OCI-LY7 (cell line): ENCODE data around the gene TRANK1. TPM values are rescaled to one million over a fixed set of nuclear protein-coding genes. Genes with fewer than 3 reads are reported as not detected.

Experiments
- BruUV-seq: library from RNA; stranded (reverse); fragments of 400-500 nt; replicated peaks from 2 replicates; lab custom pipeline; 2021; lab: Mats Ljungman, UMichigan
- CTCF ChIA-PET: fragments of 300-600 bp; sonication (Branson Sonifier 250); formaldehyde crosslinking; loops from one replicate; lab custom pipeline; 2022; ENCODE audit warnings: antibody characterized with exemption; ENCODE audit not compliant: unreplicated experiment; lab: Charles Lee
- POLR2A ChIA-PET: fragments of 300-600 bp; sonication (Branson Sonifier 250); formaldehyde crosslinking; loops from one replicate; lab custom pipeline; 2022; ENCODE audit warnings: antibody characterized with exemption; lab: Charles Lee
- DNase-seq: peaks from one replicate; pipeline ENCODE4 v3.0.0-alpha.2; 2015; ENCODE audit warnings: low spot score
- H2AFZ ChIP-seq: fragments of 200-600 bp; sonication (generic), shearing (Covaris generic); 2 replicates; pipeline ENCODE4 v1.6.1; 2014; ENCODE audit warnings: mild to moderate bottlenecking, antibody characterized with exemption, low read length, moderate library complexity
- H3K27ac ChIP-seq: fragments of 200-600 bp; sonication (generic); 2 replicates; pipeline ENCODE4 v1.5.1; 2014; ENCODE audit warnings: mixed run types, low read depth, mild to moderate bottlenecking, moderate library complexity, low read length, inconsistent platforms; ENCODE audit not compliant: poor library complexity, severe bottlenecking
- H3K36me3 ChIP-seq: fragments of 200-600 bp; sonication (generic); 2 replicates; pipeline ENCODE4 v1.6.1; 2014; ENCODE audit warnings: mild to moderate bottlenecking, antibody characterized with exemption, low read length, moderate library complexity, mixed read lengths; ENCODE audit not compliant: insufficient read depth
- H3K4me1 ChIP-seq: fragments of 200-600 bp; sonication (generic); 2 replicates; pipeline ENCODE4 v1.5.1; 2014; ENCODE audit warnings: mild to moderate bottlenecking, low read length; ENCODE audit not compliant: insufficient read depth, poor library complexity, severe bottlenecking
- H3K4me2 ChIP-seq: fragments of 200-600 bp; sonication (generic); 2 replicates; pipeline ENCODE4 v1.6.1; 2014; ENCODE audit warnings: mild to moderate bottlenecking, low read length
- H3K4me3 ChIP-seq: fragments of 200-600 bp; sonication (generic); 2 replicates; pipeline ENCODE4 v1.5.1; 2014; ENCODE audit warnings: mild to moderate bottlenecking, low read depth, low read length; ENCODE audit not compliant: poor library complexity, severe bottlenecking
- H3K79me2 ChIP-seq: fragments of 200-600 bp; sonication (generic); 2 replicates; pipeline ENCODE4 v1.6.1; 2016; ENCODE audit warnings: low read depth, mild to moderate bottlenecking, low read length, moderate library complexity, mixed read lengths; ENCODE audit not compliant: insufficient read depth
- H3K9me2 ChIP-seq: fragments of 200-600 bp; sonication (generic); 2 replicates; pipeline ENCODE4 v1.6.1; 2016; ENCODE audit warnings: mild to moderate bottlenecking, low read length, mixed read lengths; ENCODE audit not compliant: insufficient read depth
- H3K9me3 ChIP-seq: fragments of 200-600 bp; sonication (generic); 2 replicates; pipeline ENCODE4 v1.6.1; 2014; ENCODE audit warnings: mild to moderate bottlenecking, mixed run types, low read length, mixed read lengths
- H4K20me1 ChIP-seq: fragments of 200-600 bp; sonication (generic); 2 replicates; pipeline ENCODE4 v1.6.1; 2014; ENCODE audit warnings: mild to moderate bottlenecking, antibody characterized with exemption, low read length, moderate library complexity, mixed read lengths; ENCODE audit not compliant: insufficient read depth
- CTCF ChIP-seq: fragments of 200-600 bp; sonication (generic); conservative IDR thresholded peaks from 2 replicates; pipeline ENCODE4 v1.5.1; 2014; ENCODE audit warnings: mild to moderate bottlenecking, antibody characterized with exemption, low read length, moderate library complexity, mixed read lengths
- EZH2phosphoT487 ChIP-seq: fragments of 200-600 bp; sonication (generic); IDR thresholded peaks from 2 replicates; pipeline ENCODE4 v1.6.1; 2018; ENCODE audit warnings: low read depth, borderline replicate concordance, mild to moderate bottlenecking, mixed run types, antibody characterized with exemption, low read length, moderate library complexity, mixed read lengths
- intact Hi-C: fragments of 100-400 bp; cut with micrococcal nuclease; formaldehyde crosslinking; loops from one replicate; pipeline ENCODE4 v1.10.0; 2022; ENCODE audit not compliant: unreplicated experiment
- small RNA-seq: library from RNA; depleted of rRNA; stranded (forward); fragments of <200 nt; gene quantifications from one replicate; pipeline ENCODE3, GENCODE V24; 2014
- total RNA-seq, 2 experiments: library from RNA; depleted of rRNA in 1 of 2; stranded (reverse); fragments of >200 nt in 1 of 2; shearing (Covaris generic) in 1 of 2; gene quantifications; 2 replicates each; pipeline ENCODE4 v1.2.3, GENCODE V29; 2014 to 2022

Gene TRANK1
- total RNA-seq, 2 experiments from 2014 or later = 34.9 to 57.1 TPM

GRCh38 chr3:36777424-36778218, 167.2 kb downstream of the TRANK1 start:
- no peaks in the 10 kb centered on the region for H3K79me2 ChIP-seq
- H4K20me1 ChIP-seq = no peaks in the 10 kb centered on the region
- H3K9me2 ChIP-seq = no peaks in the 10 kb centered on the region
- H3K9me3 ChIP-seq = no peaks in the 10 kb centered on the region
- CTCF ChIA-PET = no interaction called here
- no peaks in the 10 kb centered on the region for H3K36me3 ChIP-seq
- intact Hi-C loops = no loop called here
- no peak overlapping the region for H3K4me3 ChIP-seq
- BruUV-seq = no TSS peak
- no peak overlapping the region for H3K27ac ChIP-seq
- TF ChIP-seq CTCF = no peak
- no peak for TF ChIP-seq EZH2phosphoT487
- H2AFZ ChIP-seq = no peak overlapping the region
- no peak overlapping the region for H3K4me2 ChIP-seq
- DNase-seq = peak; percentile 1
- no peaks in the 10 kb centered on the region for H3K4me1 ChIP-seq
- POLR2A ChIA-PET = no interaction called here

Small RNA genes lying within 50 kb of the gene (small RNA-seq; reads per million reads assigned to genes)
- not detected for gene RNU6ATAC4P

Other genes starting within 250 kb of the TRANK1 start
- not detected in 2 replicates for gene DCLK3, start 180.5 kb downstream of the TRANK1 start, total RNA-seq (2014; rRNA removed; shearing (Covaris generic))
- gene DCLK3, start 180.5 kb downstream of the TRANK1 start, total RNA-seq (2022) = not detected in 2 replicates
- gene EPM2AIP1, start 48.1 kb upstream of the TRANK1 start, total RNA-seq (2014; rRNA removed; shearing (Covaris generic)) = 35.7 and 40.7 TPM in 2 replicates
- 31.7 and 39.1 TPM in 2 replicates for gene EPM2AIP1, start 48.1 kb upstream of the TRANK1 start, total RNA-seq (2022)
- 94.2 and 124 TPM in 2 replicates for gene MLH1, start 48.5 kb upstream of the TRANK1 start, total RNA-seq (2014; rRNA removed; shearing (Covaris generic))
- gene MLH1, start 48.5 kb upstream of the TRANK1 start, total RNA-seq (2022) = 96.5 and 102 TPM in 2 replicates
- gene LRRFIP2, start 229.5 kb upstream of the TRANK1 start, total RNA-seq (2014; rRNA removed; shearing (Covaris generic)) = 23.7 and 33.8 TPM in 2 replicates
- 37.3 and 44.4 TPM in 2 replicates for gene LRRFIP2, start 229.5 kb upstream of the TRANK1 start, total RNA-seq (2022)